ENCODE measurements around the gene CEP112. TPM values are rescaled to one million over a fixed set of nuclear protein-coding genes. Genes with fewer than 3 reads are reported as not detected.

Gene CEP112
- total and polyA plus RNA-seq, 9 of the 15 experiments (the other 6 are each of a cell fraction or from before 2014, with no cell fraction given) = 0.84 TPM; not detected in 8

DNA sequence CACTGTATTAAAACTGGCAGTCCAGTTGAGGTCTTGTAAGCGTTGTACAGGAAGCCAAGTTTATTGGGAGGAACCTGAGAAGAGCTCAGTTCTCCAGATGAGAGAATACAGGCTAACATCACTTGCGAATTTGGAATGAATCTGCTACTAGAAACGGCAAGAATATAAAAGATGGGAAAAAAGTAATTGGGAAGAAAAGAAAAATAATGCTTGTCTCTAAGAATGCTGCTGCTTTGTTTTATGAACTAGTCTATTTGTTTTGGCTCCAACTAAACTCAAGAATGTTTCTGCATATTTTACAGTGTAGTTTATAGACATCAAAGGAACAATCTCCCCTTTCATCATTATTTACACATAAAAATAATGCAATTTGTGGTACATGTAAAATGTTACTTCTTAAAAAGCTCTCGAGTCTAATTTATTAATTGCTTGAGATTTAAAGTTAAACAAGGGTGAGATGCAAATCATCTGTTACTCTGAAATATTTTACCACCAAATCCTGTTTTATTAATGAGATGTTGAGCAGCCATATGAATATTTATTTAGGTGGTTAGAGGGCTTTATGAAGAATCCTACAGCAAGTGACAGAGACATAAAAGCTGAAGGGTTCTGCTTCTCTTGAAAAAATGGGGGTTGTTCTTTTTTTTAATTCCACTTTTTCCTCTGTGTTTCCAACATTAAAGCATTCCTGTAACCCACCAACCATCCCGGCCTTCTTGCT, 468.3 kb downstream of the CEP112 start:
- H3K79me2 ChIP-seq (ENCODE audit: control insufficient read depth, insufficient read depth, low read length) = no peaks in the 10 kb centered on the region
- POLR2A ChIA-PET = interaction anchor here (1.3 kb wide), 1 partner anchor 9 kb away, joined by 3 read pairs; no protein-coding TSS in a partner anchor

More for the DNA sequence above, 468.3 kb downstream of the CEP112 start:
- H3K9me1 ChIP-seq (ENCODE audit: control insufficient read depth, insufficient read depth, low read length) = no peaks in the 10 kb centered on the region
- 1% methylated on average over 5 of the region's 5 CpGs for WGBS (ENCODE audit: insufficient coverage, low coverage, missing lambda C conversion rate)
- no peak overlapping the region for H3K27ac ChIP-seq (ENCODE audit: extremely low read depth, low read depth, low read length)
- no peaks in the 10 kb centered on the region for H4K20me1 ChIP-seq (replicated peaks; ENCODE audit: control insufficient read depth, insufficient read depth, low read length)
- no peaks in the 10 kb centered on the region for H3K4me1 ChIP-seq (replicated peaks in 1 of 2; ENCODE audit: control insufficient read depth in 2 of 2, insufficient read depth in 2 of 2, low read length in 2 of 2)
- no TSS peak for BruUV-seq (replicated peaks)
- H3K9me3 ChIP-seq (replicated peaks; ENCODE audit: control insufficient read depth, insufficient read depth, low read depth, low read length) = no peaks in the 10 kb centered on the region
- no peaks in the 10 kb centered on the region for H3K36me3 ChIP-seq (ENCODE audit: control insufficient read depth, insufficient read depth, low read length)
- FAIRE-seq = no peak
- DNase-seq (ENCODE audit: extremely low read depth in 1 of 4, low spot score in 3 of 4) = no peak
- ATAC-seq = no peak
- intact Hi-C loops (cut with micrococcal nuclease) (no loop called here), in situ Hi-C loops (cut with MboI) (no loop called here)
- H3K27me3 ChIP-seq (ENCODE audit: control insufficient read depth in 2 of 2, insufficient read depth in 2 of 2, low read length in 2 of 2) = no peaks in the 10 kb centered on the region; a peak in 1 of 5 replicates
- H3K4me2 ChIP-seq (ENCODE audit: insufficient read depth, low read length) = no peak overlapping the region
- no peak overlapping the region for H3K4me3 ChIP-seq
- no peak overlapping the region for H3K9ac ChIP-seq (ENCODE audit: insufficient read depth in 1 of 2, low read depth in 2 of 2, low read length in 2 of 2)
- CTCF ChIA-PET (ENCODE audit: low intra/inter-chr PET ratio) = no interaction called here
- TF ChIP-seq, protein P1, sequence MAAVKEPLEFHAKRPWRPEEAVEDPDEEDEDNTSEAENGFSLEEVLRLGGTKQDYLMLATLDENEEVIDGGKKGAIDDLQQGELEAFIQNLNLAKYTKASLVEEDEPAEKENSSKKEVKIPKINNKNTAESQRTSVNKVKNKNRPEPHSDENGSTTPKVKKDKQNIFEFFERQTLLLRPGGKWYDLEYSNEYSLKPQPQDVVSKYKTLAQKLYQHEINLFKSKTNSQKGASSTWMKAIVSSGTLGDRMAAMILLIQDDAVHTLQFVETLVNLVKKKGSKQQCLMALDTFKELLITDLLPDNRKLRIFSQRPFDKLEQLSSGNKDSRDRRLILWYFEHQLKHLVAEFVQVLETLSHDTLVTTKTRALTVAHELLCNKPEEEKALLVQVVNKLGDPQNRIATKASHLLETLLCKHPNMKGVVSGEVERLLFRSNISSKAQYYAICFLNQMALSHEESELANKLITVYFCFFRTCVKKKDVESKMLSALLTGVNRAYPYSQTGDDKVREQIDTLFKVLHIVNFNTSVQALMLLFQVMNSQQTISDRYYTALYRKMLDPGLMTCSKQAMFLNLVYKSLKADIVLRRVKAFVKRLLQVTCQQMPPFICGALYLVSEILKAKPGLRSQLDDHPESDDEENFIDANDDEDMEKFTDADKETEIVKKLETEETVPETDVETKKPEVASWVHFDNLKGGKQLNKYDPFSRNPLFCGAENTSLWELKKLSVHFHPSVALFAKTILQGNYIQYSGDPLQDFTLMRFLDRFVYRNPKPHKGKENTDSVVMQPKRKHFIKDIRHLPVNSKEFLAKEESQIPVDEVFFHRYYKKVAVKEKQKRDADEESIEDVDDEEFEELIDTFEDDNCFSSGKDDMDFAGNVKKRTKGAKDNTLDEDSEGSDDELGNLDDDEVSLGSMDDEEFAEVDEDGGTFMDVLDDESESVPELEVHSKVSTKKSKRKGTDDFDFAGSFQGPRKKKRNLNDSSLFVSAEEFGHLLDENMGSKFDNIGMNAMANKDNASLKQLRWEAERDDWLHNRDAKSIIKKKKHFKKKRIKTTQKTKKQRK (IDR thresholded peaks at IDR 0.05; ENCODE audit: borderline replicate concordance, low read depth, low read length) = no peak
- TF ChIP-seq, protein P2, sequence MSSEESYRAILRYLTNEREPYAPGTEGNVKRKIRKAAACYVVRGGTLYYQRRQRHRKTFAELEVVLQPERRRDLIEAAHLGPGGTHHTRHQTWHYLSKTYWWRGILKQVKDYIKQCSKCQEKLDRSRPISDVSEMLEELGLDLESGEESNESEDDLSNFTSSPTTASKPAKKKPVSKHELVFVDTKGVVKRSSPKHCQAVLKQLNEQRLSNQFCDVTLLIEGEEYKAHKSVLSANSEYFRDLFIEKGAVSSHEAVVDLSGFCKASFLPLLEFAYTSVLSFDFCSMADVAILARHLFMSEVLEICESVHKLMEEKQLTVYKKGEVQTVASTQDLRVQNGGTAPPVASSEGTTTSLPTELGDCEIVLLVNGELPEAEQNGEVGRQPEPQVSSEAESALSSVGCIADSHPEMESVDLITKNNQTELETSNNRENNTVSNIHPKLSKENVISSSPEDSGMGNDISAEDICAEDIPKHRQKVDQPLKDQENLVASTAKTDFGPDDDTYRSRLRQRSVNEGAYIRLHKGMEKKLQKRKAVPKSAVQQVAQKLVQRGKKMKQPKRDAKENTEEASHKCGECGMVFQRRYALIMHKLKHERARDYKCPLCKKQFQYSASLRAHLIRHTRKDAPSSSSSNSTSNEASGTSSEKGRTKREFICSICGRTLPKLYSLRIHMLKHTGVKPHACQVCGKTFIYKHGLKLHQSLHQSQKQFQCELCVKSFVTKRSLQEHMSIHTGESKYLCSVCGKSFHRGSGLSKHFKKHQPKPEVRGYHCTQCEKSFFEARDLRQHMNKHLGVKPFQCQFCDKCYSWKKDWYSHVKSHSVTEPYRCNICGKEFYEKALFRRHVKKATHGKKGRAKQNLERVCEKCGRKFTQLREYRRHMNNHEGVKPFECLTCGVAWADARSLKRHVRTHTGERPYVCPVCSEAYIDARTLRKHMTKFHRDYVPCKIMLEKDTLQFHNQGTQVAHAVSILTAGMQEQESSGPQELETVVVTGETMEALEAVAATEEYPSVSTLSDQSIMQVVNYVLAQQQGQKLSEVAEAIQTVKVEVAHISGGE (CRISPR knock-in tag; IDR thresholded peaks at IDR 0.05) = no peak
- TF ChIP-seq ATF7 (IDR thresholded peaks at IDR 0.05) = no peak
- TF ChIP-seq EWSR1 (IDR thresholded peaks at IDR 0.05; ENCODE audit: borderline replicate concordance, low read depth, partially characterized antibody) = no peak
- TF ChIP-seq, protein P3, sequence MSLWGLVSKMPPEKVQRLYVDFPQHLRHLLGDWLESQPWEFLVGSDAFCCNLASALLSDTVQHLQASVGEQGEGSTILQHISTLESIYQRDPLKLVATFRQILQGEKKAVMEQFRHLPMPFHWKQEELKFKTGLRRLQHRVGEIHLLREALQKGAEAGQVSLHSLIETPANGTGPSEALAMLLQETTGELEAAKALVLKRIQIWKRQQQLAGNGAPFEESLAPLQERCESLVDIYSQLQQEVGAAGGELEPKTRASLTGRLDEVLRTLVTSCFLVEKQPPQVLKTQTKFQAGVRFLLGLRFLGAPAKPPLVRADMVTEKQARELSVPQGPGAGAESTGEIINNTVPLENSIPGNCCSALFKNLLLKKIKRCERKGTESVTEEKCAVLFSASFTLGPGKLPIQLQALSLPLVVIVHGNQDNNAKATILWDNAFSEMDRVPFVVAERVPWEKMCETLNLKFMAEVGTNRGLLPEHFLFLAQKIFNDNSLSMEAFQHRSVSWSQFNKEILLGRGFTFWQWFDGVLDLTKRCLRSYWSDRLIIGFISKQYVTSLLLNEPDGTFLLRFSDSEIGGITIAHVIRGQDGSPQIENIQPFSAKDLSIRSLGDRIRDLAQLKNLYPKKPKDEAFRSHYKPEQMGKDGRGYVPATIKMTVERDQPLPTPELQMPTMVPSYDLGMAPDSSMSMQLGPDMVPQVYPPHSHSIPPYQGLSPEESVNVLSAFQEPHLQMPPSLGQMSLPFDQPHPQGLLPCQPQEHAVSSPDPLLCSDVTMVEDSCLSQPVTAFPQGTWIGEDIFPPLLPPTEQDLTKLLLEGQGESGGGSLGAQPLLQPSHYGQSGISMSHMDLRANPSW (CRISPR knock-in tag; IDR thresholded peaks at IDR 0.05) = no peak
- TF ChIP-seq, protein P4, sequence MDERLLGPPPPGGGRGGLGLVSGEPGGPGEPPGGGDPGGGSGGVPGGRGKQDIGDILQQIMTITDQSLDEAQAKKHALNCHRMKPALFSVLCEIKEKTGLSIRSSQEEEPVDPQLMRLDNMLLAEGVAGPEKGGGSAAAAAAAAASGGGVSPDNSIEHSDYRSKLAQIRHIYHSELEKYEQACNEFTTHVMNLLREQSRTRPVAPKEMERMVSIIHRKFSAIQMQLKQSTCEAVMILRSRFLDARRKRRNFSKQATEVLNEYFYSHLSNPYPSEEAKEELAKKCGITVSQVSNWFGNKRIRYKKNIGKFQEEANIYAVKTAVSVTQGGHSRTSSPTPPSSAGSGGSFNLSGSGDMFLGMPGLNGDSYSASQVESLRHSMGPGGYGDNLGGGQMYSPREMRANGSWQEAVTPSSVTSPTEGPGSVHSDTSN (CRISPR knock-in tag; IDR thresholded peaks at IDR 0.05; ENCODE audit: low read depth) = no peak
- TF ChIP-seq, protein P4 (tag; conservative IDR thresholded peaks at IDR 0.05; ENCODE audit: low read depth) = no peak
- H2AFZ ChIP-seq (ENCODE audit: low read depth, low read length) = no peak overlapping the region
